ENCODE measurements around the gene CUEDC1. TPM values are rescaled to one million over a fixed set of nuclear protein-coding genes. Genes with fewer than 3 reads are reported as not detected.

CUEDC1 gene
- total and polyA plus RNA-seq, 2 donors (not counting 1 experiment from before 2014, with no cell fraction given), result 0.57 TPM; not detected in 1

DNA sequence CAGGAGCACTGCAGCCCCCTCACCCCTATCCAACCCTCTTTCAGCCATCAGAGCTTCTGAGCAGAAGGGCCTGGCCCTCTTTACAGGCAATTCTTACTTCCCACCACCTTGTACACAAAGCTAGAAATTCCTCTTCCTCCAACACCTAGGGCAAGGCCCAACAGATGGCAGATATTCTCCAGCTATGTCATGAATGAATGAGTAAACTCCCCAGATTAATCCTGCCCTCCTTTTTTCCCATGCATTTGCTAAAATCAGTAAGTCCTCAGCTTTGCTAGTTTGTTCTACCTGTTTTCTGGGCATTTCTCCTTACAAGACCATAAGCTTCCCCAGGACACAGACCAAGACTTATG is 85.0 kb downstream of the CUEDC1 start:
- no peak overlapping the region for H2AFZ ChIP-seq (ENCODE audit: insufficient read depth, low read depth, low read length, poor library complexity, severe bottlenecking)
- Mint-ChIP-seq H3K27me3 (peaks cover 34% of the 10 kb centered on the region), H3K4me3 (no peak overlapping the region), H3K4me1 (peaks cover 42% of the 10 kb centered on the region), H3K27ac (peak overlapping the region; percentile 20), H3K9me3 (ENCODE audit: insufficient read depth) (no peaks in the 10 kb centered on the region)
- no peaks in the 10 kb centered on the region for H3K79me2 ChIP-seq (ENCODE audit: control insufficient read depth, insufficient read depth, low read length)
- no peak overlapping the region for H3K4me3 ChIP-seq (ENCODE audit: control extremely low read depth in 1 of 5, extremely low read depth in 1 of 5, insufficient read depth in 1 of 5, low read depth in 2 of 5, low read length in 4 of 5)
- H3K4me1 ChIP-seq (ENCODE audit: control insufficient read depth in 2 of 2, insufficient read depth in 2 of 2, low read length in 2 of 2), result peaks cover 45% of the 10 kb centered on the region in 2 donors
- peaks cover 0 to 15% (median 0%) of the 10 kb centered on the region in 3 donors for H3K9me3 ChIP-seq (ENCODE audit: control extremely low read depth in 1 of 3, control insufficient read depth in 2 of 3, insufficient read depth in 1 of 3, low read length in 2 of 3)
- intact Hi-C loops (cut with micrococcal nuclease), result no loop called here
- no peak for TF ChIP-seq EZH2 (IDR thresholded peaks at IDR 0.05; ENCODE audit: borderline replicate concordance, insufficient read depth, low read depth, low read length, poor library complexity, severe bottlenecking)
- TF ChIP-seq, protein P1, sequence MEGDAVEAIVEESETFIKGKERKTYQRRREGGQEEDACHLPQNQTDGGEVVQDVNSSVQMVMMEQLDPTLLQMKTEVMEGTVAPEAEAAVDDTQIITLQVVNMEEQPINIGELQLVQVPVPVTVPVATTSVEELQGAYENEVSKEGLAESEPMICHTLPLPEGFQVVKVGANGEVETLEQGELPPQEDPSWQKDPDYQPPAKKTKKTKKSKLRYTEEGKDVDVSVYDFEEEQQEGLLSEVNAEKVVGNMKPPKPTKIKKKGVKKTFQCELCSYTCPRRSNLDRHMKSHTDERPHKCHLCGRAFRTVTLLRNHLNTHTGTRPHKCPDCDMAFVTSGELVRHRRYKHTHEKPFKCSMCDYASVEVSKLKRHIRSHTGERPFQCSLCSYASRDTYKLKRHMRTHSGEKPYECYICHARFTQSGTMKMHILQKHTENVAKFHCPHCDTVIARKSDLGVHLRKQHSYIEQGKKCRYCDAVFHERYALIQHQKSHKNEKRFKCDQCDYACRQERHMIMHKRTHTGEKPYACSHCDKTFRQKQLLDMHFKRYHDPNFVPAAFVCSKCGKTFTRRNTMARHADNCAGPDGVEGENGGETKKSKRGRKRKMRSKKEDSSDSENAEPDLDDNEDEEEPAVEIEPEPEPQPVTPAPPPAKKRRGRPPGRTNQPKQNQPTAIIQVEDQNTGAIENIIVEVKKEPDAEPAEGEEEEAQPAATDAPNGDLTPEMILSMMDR (IDR thresholded peaks at IDR 0.05), result no peak
- no peak for ATAC-seq (ENCODE audit: low read depth)
- no peak overlapping the region for H3K4me2 ChIP-seq (replicated peaks; ENCODE audit: low read depth, low read length, poor library complexity, severe bottlenecking)
- no peaks in the 10 kb centered on the region for H4K20me1 ChIP-seq (ENCODE audit: control insufficient read depth, insufficient read depth, low read length, poor library complexity, severe bottlenecking)
- H3K27me3 ChIP-seq (replicated peaks in 1 of 4; ENCODE audit: control extremely low read depth in 1 of 4, control insufficient read depth in 3 of 4, insufficient read depth in 4 of 4, low read length in 3 of 4), result peaks cover 0 to 46% (median 23%) of the 10 kb centered on the region in 4 experiments
- no peak for DNase-seq
- no peak overlapping the region for H3K27ac ChIP-seq (ENCODE audit: low read length in 2 of 2)
- no peaks in the 10 kb centered on the region for H3K36me3 ChIP-seq (replicated peaks in 1 of 2; ENCODE audit: control extremely low read depth in 1 of 2, control insufficient read depth in 1 of 2, extremely low read depth in 1 of 2, insufficient read depth in 2 of 2, low read length in 1 of 2)
- no peak overlapping the region for H3K9ac ChIP-seq (ENCODE audit: low read length)
- ChIA-PET CTCF (interaction anchor here (1.0 to 5.9 kb wide), 6 partner anchors 11 to 242 kb away, joined by 3 to 57 read pairs (median 4); no protein-coding TSS in a partner anchor), POLR2A (no interaction called here)

DNA sequence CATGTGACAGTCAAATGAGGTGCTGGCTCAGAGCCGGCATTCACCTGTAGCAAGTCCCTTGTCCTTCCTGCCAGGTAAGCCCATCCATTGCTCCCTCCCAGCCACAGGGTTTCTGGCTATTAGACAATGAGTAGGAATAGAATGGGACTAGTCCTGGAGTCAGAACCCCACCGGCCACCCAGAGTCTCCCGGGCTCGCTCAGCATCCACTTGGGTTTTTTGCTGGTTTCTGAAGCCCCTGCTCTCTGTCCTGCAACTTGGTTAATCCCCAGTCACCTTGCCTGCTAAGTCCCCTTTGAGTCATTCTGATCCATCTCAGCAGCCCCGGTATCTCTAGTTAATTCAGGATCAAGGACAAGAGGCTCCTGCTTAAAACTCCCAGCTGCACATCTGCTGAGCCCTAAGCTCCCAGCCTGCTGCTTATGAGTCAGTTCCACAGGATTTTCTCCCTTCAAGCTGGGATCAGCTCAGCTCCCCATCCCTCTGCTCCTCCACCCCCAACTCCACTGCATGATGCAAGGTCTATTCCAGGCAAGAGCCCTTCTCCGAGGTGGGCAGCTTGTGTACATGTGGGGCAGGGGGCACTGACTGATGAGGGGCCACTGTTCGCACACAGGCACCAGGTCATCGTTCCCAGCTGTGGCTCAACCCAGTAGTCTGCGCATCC is 85.5 kb downstream of the CUEDC1 start:
- no peaks in the 10 kb centered on the region for H3K79me2 ChIP-seq (ENCODE audit: control insufficient read depth, insufficient read depth, low read length)
- H4K20me1 ChIP-seq (ENCODE audit: control insufficient read depth, insufficient read depth, low read length, poor library complexity, severe bottlenecking), result no peaks in the 10 kb centered on the region
- CTCF ChIA-PET, result interaction anchor here (0.5 to 5.9 kb wide), 9 partner anchors 10 to 855 kb away, joined by 3 to 57 read pairs (median 4); no protein-coding TSS in a partner anchor
- POLR2A ChIA-PET, result interaction anchor here (0.6 kb wide), 1 partner anchor 130 kb away, joined by 5 read pairs; no protein-coding TSS in a partner anchor
- Mint-ChIP-seq H3K27me3 (peaks cover 29% of the 10 kb centered on the region), H3K4me3 (no peak overlapping the region), H3K27ac (no peak overlapping the region), H3K9me3 (ENCODE audit: insufficient read depth) (no peaks in the 10 kb centered on the region), H3K4me1 (peaks cover 40% of the 10 kb centered on the region)
- DNase-seq (no peak), ATAC-seq (ENCODE audit: low read depth) (no peak)
- peaks cover 40 to 41% of the 10 kb centered on the region in 2 donors for H3K4me1 ChIP-seq (ENCODE audit: control insufficient read depth in 2 of 2, insufficient read depth in 2 of 2, low read length in 2 of 2)
- TF ChIP-seq, protein P1 (IDR thresholded peaks at IDR 0.05), result no peak
- H3K27ac ChIP-seq (ENCODE audit: low read length in 2 of 2), result no peak overlapping the region
- H2AFZ ChIP-seq (ENCODE audit: insufficient read depth, low read depth, low read length, poor library complexity, severe bottlenecking), result no peak overlapping the region
- H3K4me3 ChIP-seq (ENCODE audit: control extremely low read depth in 1 of 5, extremely low read depth in 1 of 5, insufficient read depth in 1 of 5, low read depth in 2 of 5, low read length in 4 of 5), result no peak overlapping the region
- H3K27me3 ChIP-seq (replicated peaks in 1 of 4; ENCODE audit: control extremely low read depth in 1 of 4, control insufficient read depth in 3 of 4, insufficient read depth in 4 of 4, low read length in 3 of 4), result peaks cover 0 to 41% (median 19%) of the 10 kb centered on the region in 4 experiments
- no peaks in the 10 kb centered on the region for H3K36me3 ChIP-seq (replicated peaks in 1 of 2; ENCODE audit: control extremely low read depth in 1 of 2, control insufficient read depth in 1 of 2, extremely low read depth in 1 of 2, insufficient read depth in 2 of 2, low read length in 1 of 2)
- peaks cover 0 to 15% (median 0%) of the 10 kb centered on the region in 3 donors for H3K9me3 ChIP-seq (ENCODE audit: control extremely low read depth in 1 of 3, control insufficient read depth in 2 of 3, insufficient read depth in 1 of 3, low read length in 2 of 3)
- H3K9ac ChIP-seq (ENCODE audit: low read length), result no peak overlapping the region
- WGBS (ENCODE audit: insufficient coverage), result 90% methylated on average over 9 of the region's 9 CpGs
- intact Hi-C loops (cut with micrococcal nuclease), result loop anchor here (2.0 to 5.0 kb wide), 2 partner anchors 23 to 78 kb away; no protein-coding TSS in a partner anchor
- H3K4me2 ChIP-seq (replicated peaks; ENCODE audit: low read depth, low read length, poor library complexity, severe bottlenecking), result no peak overlapping the region

Measured in B cell (primary cell).